ENCODE measurements around the gene ANKRD13A.

DNA sequence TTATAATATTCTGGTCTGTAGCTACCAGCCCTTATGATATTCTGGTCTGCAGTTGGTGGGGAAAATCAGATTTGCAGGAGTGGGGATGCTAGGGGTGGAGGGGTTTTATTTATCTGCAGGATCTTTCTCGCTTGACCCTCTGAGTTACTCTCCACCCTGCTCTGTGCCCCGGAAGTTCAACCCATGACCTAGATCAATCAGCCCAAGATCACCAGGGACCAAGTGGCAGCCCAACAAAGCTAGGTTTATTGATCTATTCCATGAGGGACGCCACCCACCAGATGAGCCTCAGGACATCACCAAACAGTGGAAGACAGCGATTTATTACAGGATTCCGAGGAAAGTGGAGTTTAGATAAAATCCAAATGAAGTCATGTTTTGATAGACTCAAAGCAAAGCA lies 74.9 kb downstream of the ANKRD13A start:
- TF ChIP-seq, protein P1, sequence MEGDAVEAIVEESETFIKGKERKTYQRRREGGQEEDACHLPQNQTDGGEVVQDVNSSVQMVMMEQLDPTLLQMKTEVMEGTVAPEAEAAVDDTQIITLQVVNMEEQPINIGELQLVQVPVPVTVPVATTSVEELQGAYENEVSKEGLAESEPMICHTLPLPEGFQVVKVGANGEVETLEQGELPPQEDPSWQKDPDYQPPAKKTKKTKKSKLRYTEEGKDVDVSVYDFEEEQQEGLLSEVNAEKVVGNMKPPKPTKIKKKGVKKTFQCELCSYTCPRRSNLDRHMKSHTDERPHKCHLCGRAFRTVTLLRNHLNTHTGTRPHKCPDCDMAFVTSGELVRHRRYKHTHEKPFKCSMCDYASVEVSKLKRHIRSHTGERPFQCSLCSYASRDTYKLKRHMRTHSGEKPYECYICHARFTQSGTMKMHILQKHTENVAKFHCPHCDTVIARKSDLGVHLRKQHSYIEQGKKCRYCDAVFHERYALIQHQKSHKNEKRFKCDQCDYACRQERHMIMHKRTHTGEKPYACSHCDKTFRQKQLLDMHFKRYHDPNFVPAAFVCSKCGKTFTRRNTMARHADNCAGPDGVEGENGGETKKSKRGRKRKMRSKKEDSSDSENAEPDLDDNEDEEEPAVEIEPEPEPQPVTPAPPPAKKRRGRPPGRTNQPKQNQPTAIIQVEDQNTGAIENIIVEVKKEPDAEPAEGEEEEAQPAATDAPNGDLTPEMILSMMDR (IDR thresholded peaks at IDR 0.05), result no peak
- no peak for TF ChIP-seq POLR2A (IDR thresholded peaks at IDR 0.05)
